Right hindlimb (tissue), 1 donor: ENCODE measurements around the gene PDGFB.

ENCODE experiments used
- DNase-seq: peaks from one replicate; pipeline ENCODE4 v3.0.0-alpha.2; 2018

The PDGFB gene

DNA sequence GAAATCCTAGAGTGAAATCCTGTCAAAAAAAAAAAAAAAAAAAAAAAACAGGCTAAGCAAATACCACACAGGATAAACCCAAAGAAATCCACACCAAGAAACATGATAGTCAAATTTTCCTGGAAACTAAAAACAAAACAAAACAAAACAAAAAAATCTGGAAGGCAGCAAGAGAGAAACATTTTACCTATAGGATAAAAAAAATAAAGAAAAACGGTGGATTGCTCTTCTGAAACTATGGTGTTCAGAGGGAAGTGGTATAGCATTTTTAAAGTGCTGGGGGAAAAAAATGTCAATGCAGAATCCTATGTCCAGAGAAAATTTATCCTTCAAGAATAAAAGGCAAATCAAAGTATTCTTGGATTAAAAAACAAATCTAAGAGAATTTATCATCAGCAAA, 50.7 kb downstream of the PDGFB start:
- DNase-seq: no peak

DNA sequence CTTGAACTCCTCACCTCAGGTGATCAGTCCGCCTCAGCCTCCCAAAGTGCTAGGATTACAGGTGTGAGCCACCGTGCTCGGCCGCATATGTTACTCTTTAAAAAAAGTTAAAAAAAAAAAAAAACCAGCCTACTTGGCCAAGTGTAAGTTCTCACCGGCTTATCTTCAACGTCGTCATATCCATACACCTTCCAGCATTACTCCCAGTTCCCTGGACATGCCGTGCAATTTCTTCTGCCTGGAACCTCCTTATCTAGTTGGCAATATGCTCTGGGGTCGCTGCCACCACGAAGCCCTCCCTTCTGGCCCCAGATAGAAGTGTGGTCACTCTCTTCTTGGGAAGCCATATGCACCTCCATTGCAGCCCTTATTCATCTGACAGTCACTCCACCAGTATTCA, 56.0 kb downstream of the PDGFB start:
- no peak for DNase-seq

DNA sequence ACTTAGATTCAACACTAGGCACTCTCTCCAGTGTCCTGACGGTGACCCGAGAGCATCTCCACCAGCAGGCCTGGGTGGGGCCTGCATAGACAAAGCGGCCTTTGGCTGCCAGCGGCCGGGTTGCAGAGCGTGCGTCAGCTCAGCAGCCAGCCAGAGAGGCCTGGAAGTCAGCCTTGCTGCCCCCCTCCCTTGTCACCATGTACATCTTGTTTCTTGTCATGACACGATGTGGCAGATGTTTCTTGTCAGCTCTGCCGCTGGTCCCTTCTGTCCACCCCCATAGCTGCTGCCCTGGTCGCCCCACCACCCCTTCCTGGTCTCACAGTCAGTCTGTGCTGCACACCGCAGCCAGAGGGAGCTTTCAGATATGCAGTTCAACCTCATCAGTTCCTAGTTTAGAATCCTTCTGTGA, 59.2 kb downstream of the PDGFB start:
- DNase-seq: peak; percentile 83

DNA sequence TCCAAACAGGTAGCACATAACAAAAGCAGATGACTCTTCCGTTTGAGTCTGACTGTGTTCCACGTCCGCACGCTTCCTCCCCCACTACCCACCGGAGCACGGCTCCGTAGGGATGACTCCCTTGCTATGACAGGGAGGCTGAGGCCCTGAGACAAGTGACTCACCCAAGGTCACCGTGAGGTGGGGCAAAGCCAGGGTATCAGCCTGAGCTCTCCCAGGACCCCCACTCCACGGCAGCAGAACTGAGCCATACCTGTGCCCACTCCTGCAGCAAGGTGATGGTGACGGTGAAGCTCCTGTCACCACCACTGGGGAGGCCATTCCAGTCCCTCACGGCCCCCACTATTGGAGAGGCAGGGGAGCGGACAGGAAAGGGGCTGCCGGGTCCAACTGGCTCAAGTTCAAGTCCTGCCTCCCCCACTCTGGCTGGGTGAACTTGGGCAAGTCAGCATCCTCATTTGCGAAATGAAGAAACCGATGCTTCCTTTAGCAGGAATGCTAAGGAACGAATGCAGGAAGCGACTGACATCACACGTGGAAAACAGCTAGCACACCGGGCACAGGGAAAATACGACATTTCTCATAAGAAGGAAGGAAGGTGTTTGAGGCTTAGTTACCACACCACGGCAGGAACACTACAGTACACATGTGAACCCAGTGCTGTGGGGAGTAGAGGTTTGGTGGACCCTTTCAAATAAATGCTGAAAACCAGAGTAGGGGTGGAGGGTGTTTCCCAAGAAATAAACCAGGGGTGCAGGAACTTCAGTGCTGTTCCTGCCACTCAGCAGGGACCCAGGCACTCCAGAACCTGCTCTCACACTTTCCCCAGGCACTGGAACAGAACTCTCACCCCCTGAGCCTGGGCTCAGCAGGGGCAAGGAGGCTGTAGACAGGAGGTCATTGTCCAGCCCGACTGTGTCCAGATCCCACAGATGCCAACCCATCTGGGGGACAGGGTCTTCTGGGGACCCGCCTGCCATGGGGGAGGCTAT, 59.9 kb downstream of the PDGFB start:
- DNase-seq: no peak

DNA sequence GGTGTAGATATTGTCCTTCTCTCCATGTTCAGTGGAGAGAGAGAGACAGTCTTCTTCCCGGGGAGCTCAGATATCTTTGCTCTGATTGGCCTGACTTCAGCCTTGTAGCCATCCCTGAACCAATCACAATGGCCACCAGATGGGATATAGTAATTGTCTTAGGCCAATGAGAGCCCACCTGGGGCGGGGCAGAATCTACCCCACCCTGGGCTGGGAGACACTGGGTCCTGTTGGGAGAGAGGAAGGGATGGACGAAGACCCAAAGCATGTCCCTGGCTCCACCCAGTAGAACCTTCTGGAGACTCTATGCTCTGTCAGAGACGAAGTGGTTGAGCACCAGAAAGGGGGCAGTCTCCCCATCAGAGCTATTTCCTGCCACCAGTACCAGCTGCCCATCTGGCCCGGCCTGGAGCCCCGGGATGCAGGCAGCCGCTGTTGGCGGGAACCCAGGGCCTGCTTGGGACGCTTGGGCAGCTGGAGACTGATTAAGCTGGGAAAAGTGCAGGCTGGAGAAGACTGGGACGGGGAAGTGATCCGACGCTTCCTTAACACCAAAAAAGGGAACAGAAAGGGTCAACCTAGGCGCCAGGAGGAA, 60.7 kb downstream of the PDGFB start:
- peak; percentile 81 for DNase-seq

DNA sequence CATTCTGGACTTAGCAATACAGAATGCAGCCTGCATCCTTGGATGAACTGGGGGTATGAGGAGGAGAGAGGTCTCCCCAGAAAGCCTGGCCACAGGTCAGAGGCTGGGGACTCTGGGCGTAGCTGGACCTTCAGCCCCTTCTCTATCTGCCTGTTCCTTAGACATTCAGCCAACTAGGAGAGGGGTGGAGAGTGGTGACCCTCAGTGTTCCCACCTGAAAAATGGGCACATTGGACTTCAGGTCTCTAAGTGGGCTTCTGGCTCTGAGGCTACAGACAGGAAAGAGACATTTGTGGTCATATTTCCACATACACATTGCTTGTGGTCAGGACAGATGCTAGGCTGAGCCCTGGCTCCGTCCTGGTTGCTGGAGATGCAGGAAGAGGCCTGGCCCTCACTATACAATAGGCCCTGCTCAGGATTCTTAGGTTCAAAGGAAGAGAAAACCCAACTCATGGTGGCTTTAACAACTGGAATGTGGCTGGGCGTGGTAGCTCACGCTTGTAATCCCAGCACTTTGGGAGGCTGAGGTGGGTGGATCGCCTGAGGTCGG, 62.2 kb downstream of the PDGFB start:
- no peak for DNase-seq

DNA sequence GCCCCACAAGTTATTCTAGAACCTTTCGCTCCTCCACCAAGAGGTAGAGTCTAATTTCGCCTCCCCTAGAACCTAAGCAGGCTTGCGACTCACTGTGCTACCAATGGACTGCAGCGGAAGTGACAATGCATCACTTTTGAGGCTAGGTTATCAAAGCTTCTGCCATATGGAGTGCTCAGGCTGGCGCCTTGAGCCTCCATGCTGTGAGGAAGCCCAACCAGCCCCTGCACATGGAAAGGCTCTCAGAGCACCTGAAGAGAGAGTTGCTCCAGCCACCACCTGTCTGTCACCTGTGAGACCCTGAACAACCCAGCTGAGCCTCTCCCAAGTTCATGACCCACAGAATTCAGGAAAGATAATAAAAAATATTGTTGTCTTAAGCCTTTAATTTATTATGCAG, 63.0 kb downstream of the PDGFB start:
- no peak for DNase-seq

GRCh38 chr22:39181356-39181755, 63.4 kb downstream of the PDGFB start:
- DNase-seq: no peak

DNA sequence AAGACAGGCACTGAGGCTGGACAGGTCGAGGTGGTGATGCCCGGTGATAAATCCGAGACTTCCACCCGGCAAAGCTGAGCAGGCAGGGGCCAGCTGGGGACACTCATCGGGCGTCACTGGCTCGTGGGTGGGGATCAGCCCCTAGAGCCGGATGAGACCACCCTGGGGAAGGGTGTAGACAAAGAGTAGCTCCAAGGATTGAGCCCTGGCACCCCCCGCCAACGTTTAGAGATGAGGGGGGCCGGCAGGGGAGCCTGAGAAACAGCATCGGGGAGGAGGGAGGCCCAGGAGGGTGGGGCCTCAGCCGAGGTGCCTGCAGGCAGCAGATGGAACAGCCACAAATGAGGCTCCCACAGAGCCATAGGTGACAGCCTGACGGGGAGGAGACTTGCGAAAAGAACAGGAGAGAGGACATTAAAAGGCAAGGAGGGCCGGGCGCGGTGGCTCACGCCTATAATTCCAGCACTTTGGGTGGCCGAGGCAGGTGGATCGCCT, 64.9 kb downstream of the PDGFB start:
- DNase-seq: no peak

DNA sequence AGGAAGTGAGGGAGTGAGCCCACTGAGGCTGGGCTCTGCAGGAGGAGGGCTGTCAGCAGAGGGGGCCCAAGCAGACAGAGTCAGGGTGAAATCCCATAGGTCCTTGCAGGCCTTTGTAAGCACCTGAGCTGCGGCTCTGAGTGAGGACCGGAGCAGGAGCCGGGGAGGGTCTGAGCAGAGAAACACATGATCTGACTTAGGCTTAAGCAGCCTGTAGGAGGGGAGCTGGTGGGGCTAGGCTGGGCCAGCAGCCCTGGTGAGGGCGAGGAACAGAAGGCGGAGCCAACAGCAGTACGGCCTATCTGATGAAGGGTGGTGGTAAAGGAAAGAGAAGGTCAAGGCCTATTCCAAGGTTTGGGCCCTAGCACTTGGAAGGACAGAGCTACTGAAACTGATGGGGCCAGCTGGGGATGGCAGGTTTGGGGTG, 65.4 kb downstream of the PDGFB start:
- no peak for DNase-seq

GRCh38 chr22:39178206-39179111, 66.3 kb downstream of the PDGFB start:
- DNase-seq: no peak

DNA sequence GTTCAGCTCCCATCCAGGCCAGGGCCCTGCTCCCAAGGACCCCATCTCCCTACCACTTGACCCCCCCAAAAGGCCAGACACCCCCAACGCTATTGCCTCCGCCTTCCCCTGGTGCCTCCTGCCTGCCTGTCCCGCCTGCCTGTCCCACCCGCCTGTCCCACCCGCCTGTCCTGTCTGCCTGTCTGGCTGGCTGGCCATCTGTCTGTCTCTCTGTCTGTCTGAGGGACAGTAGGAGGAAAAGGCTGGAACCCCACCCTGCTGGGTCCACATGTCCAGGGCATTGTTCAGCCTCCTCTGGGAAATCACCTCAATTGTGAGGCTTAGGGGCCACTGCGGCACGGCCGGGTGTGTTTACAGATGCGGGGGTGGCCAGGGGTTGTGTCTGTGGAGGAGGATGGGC, 67.0 kb downstream of the PDGFB start:
- DNase-seq: no peak

GRCh38 chr22:39177456-39177775, 67.4 kb downstream of the PDGFB start:
- DNase-seq: no peak

DNA sequence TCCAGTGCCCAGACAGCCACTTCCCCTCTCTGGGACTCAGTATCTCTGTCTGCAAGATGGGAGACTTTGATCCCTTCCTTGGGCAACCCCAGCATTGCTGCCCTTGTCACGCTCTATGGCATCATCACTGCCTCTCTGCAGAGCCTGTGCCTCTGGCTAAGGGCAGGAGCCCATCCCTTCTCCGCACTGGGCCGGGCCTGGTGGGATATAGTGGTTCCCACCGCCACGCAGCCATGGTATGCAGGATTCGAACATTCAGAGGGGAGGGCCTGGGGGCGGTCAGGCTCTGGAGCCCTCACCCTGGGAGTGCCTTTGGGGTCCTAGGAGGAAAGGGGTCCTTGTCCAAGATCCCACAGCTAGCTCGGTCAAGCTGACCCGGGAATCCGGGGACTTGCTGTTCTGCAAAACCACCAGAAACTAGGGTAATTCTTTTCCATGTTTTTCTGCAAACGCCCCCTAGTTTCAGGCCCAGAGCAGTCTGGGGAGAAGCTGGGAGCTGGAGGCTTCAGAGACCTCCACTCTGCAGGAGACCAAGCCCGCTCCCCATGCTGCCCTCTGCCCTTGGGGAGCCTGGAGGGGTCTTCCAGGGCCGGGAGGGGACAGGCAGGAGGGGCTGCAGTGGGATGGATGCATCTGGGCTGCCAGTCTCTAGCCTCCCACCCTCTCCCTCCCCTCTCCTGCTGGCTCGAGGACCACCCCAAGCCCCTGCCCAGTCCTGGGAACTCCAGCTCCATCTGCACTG, 67.9 kb downstream of the PDGFB start:
- DNase-seq: no peak

DNA sequence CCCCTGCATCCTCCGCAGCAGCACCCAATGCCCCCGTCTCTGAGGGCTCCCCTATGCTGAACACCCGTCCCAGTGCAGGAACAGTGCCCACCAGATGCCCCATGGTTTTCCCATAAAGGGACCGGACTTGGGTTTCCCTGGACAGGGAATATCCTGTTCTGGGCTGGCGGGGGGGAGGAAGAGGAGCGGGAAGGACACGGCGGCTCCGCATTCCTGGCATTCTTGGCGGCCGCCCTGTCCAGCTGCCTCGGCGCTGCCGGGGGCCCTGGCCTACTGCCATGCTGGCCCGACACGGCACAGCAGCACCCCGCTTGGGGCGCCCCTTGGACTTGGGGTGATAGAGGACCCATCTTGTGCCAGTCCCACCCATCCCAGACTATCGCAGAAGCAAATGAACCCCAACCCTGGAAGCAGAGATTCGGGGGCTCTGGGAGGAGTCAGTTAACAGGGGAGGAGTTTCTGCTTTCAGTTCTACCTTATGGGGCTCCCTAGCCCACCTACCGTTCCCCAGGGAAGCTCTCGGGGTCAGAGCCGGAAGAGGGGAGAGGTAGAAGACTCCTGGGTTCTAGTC, 68.6 kb downstream of the PDGFB start:
- peak; percentile 84 for DNase-seq

- no peak for DNase-seq
Observed at GRCh38 chr22:39175353-39176142, 69.2 kb downstream of the PDGFB start.

DNA sequence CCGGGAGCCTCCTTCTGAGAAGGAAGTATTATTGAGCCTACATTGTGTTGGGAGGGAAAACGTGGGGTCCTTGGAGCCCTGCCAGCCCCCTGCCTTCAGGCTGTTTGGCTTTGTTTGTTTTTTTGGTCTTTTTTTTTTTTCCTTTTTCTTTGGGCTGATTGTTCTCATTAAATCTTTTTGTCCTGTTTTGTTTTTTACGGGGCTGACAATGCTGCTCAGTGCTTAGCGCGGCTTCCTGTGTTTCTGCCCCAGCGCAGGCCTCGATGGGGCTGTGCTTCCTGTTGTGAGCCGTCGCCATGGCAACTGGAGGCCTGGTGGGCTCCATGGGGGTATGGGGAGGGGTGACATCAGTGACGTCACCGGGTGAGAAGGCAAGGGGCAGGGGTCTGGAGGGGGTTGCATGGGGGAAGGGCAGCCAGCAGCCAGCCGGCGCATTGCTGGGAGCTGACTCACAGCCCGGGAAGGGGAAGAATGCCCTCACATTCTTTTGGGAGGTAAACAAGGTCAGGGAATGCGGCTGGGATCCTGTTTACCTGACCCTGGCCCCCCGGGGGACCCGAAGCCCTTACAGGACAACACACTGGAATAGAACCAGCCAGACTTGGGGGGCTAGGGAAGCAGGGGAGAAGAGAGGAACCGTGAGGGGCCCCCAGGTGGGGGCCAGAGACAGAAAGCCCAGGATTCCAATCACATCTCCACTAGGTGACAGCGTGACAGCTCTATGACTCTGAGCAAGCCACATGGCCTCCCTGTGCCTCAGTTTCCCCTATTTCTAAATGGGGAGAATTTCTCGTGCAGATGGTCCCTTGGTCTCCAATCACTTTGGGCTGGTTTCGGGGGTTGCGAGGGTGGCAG, 70.1 kb downstream of the PDGFB start:
- peak; percentile 88 for DNase-seq

DNA sequence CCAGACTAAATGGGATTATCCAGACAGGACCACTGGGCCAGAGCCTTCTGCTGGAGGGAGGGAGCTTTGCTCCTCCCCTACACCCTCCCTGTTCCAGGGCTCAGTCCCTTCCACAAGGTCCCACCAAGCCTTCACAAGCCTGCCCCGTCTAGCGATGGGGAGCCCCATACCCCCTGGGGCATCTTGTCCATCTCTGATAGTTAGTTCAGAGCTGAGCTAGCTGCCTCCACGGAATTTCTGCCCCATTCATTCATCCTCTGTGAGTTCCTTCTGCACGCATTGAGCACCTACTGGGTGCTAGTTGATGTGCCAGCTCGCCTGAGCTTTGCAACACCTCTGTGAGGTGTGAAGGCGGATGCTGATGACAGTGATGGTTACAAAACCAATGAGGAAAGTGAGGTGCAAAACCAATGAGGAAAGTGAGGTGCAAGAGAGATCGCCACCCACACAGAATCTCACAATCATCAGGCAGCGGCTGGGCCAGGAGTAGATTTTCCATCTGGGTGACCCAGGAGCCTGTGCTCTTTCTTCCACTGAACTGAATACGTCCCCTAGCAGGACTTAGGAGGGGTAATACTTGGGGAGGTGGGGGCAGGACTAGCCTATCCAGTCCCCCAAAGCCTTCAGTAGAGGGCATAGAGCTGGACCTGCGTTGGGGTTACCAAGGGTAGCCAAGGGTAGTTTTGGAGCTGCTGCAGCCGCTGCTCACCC, 70.8 kb downstream of the PDGFB start:
- no peak for DNase-seq
